UCSD-AML1 (cell line): Measurements from ENCODE around the gene GNLY.
"Not testable (repeated sequence)": the region's sequence is repeated elsewhere in the genome, so short reads cannot be mapped to it uniquely, and the experiment has no call there.

ENCODE experiments used
- DNase-seq: peaks from one replicate; lab custom pipeline; 2025; ENCODE audit not compliant: unreplicated experiment; lab: John Stamatoyannopoulos, UW

Gene GNLY

DNA sequence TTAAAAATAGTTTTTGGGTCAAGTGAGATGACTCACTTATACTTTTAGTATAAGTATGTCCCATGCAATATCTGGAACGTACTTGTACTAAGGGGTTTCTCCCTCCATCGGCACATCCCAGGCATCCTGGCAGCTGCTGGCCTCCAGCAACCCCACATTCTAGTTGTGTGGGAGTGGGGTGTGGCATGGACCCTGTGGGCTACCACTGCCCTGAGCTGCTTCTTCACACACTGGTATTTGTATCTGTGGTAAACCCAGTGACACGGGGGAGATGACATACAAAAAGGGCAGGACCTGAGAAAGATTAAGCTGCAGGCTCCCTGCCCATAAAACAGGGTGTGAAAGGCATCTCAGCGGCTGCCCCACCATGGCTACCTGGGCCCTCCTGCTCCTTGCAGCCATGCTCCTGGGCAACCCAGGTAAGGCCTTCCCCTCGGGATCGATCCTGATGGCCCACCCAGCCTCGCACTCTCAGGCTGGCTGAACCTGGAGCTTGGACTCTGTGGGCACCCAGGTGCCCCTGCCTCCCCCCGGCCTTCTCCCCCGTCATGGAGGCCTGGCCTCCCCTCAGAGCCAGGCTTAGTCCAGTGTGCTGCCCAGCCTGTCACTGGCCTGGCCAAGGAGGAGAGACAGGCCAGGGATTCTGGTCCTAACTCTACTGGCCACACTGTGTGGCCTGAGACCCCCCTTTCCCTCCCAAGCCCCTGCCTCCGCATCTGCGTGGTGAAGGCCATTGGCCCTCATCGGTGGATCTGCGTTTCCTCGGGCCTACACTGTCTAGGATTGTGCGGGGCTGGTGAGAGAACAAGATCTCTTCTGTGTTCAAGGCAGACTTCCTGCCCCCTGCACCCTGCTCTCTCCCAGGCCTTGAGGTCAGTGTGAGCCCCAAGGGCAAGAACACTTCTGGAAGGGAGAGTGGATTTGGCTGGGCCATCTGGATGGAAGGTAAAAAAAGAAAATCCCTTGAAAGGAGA is at the start of gene GNLY:
Gene GNLY (plus strand): TSS at position 307 of the 974 bp plus-strand sequence. CDS start 61 bp downstream, at position 368.
- no peak for DNase-seq

- DNase-seq: no peak
These were observed 49.2 kb upstream of the GNLY start for GRCh38 chr2:85644909-85645308.

GRCh38 chr2:85646166-85646565 is 48.0 kb upstream of the GNLY start:
- no peak for DNase-seq

DNA sequence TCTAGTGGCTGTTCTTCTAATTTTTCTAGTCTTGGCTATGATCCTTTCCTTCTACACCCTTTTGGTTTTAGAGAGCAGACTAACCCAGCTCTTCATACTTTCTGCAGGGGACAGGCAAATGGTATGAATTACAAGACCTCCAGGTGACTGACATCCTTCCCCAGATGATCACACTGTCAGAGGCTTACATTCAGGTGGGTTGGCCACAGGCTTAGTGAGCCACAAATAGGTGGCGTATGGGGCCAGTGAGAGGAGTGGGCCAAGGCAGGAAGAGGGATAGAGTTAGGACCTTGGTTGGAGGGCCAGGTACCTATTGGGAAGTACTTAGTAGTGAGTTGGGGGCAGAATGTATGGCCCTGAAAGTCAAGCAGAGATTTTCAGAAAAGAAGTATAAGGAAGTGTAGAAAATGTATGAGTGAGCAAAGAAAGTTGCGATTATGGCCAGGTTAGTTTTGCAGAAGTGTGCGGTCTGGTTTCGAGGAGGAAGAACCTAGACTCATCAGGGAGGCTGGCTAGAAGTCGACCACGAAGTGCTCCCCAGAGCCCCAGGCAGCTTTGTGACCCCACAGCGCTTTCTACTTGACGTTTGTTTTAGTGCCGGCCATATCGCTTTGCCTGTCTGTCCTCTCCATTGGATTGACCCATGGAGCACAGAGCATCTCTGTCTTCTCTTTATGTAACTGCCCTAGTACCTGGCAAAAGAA is 46.2 kb upstream of the GNLY start:
- no peak for DNase-seq

DNA sequence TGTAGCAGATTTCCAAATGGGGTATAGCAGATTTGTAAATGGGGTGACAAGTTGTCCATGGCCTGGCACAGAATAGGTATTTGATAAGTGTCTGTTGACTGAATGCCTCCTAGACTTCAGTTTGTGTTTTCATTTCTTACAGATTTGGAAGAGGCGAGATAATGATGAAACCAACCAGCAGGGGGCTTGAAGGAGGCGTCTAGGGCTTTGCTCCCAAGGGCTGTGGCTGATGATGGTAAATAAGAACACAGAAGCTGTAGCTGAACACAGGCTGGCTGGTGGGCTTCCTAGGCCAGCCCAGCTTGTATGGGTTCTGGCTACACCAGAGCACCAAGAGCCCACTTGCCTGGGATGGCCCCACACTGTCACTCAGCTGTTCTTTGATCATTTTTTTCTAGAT is 45.5 kb upstream of the GNLY start:
- peak; percentile 31 for DNase-seq

DNA sequence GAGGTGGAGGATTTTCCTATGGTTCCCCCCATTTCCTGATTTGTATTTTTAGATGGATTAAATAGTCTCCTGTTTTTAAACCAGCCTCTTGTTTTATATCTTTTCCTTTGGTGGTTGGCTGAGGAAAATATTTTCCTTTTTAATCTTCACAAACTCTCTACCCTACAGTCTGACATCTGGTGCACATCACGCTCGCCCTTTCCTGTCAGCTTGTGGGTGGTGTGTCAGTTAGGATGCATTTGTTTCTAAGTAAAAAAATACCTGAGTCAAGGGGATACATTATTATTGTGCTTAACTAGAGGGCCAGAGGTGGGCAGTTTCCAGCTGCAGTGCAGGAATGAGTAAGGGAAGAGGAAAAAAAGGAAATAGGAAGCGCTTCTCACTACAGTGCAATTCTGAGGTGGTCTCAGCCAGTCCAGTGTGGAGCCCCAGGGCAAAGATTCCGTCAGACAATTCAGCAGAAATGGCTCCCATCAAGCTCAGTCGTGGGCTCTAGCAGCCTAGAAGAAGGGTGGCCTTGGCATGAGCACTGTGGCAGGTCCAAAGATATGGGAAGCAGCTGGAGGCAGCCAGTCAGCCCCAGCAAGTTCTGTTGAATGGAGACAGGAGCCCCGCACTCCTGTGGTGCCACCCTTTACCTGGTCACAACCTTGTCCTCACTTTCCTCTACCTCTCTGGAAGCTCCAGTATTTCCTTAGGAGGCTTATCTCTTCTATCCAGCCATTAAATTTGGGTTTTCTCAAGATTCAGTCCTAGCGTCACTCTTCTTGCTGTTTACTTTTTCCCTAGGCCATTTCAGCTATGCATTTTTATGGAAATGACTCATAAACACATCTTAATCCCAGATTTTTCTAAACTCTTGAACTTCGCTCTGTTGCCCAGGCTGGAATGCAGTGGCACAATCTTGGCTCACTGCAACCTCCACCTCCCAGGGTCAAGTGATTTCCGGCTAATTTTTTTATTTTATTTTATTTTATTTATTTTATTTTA is 44.7 kb upstream of the GNLY start:
- no peak for DNase-seq

GRCh38 chr2:85650456-85650855 is 43.7 kb upstream of the GNLY start:
- DNase-seq: no peak

GRCh38 chr2:85651097-85651496 is 43.1 kb upstream of the GNLY start:
- no peak for DNase-seq

- DNase-seq: no peak
These were observed 42.1 kb upstream of the GNLY start for GRCh38 chr2:85652056-85652455.

- DNase-seq: no peak
These were observed 40.2 kb upstream of the GNLY start for GRCh38 chr2:85653996-85654395.

- no peak for DNase-seq
These were observed 38.2 kb upstream of the GNLY start for GRCh38 chr2:85655961-85656417.

- no peak for DNase-seq
These were observed 37.7 kb upstream of the GNLY start for GRCh38 chr2:85656468-85656867.

DNA sequence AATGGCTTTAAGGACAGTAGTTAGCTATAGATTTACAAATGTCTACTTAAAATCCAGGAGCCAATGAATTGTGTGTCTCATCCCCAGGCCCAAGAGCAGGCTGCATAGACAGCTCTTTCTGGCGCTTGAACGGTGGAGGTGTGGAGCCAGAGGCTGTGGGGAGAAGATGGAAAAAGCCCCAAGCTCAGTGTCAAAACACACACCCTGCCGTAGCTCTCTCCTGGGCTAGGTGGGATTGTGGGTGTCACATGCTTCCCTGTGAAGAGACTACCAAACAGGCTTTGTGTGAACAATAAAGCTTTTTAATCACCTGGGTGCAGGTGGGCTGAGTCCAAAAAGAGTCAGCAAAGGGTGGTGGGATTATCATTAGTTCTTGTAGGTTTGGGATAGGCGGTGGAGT is 36.8 kb upstream of the GNLY start:
- not testable (repeated sequence) for DNase-seq

GRCh38 chr2:85659324-85659981 is 34.7 kb upstream of the GNLY start:
- DNase-seq: peak; percentile 48

DNA sequence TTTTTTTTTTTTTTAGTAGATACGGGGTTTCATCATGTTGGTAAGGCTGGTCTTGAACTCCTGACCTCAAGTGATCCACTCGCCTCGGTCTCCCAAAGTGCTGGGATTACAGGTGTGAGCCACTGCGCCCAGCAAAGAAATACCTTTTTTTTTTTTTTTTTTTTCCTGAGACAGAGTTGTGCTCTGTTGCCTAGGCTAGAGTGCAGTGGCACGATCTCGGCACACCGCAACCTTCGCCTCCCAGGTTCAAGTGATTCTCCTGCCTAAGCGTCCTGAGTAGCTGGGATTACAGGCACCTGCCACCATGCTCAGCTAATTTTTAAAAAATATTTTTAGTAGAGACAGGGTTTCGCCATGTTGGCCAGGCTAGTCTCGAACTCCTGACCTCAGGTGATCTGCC is 33.9 kb upstream of the GNLY start:
- not testable (repeated sequence) for DNase-seq

- no peak for DNase-seq
These were observed 33.4 kb upstream of the GNLY start for GRCh38 chr2:85660725-85661124.

DNA sequence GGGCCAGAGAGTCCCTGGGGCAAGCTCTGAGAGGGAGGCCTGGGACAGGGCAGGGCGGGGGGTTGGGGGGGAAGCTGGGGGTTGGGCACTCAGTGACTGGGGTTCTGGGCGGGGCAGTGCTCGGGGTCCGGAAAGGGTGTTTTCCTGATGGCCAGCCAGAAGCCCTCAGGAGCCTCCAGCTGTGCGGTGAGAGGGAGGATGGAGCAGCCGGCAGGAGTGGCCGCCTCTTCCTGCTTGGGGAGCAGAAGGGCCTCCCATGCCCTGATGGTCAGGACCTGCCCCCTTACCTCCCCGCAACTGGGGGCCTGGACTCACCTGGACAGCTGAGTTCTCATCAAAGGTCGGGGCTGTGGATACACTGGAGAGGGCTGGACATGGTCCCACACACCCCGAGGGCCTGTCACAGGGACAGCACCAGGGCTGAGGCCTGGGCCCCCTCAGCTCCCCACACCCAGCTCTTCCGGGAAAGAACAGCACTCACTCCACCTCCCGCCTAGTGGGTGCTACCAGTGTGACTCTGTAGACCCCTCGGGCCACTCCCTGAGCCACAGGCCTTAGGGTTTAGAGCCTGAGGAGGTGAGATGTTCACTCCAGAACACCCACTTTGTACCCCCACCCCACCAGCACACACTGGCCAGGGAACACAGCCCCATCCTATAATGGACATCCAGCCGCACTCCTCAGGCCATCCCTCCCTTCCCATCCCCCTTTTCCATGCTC is 32.9 kb upstream of the GNLY start:
- peak; percentile 59 for DNase-seq

DNA sequence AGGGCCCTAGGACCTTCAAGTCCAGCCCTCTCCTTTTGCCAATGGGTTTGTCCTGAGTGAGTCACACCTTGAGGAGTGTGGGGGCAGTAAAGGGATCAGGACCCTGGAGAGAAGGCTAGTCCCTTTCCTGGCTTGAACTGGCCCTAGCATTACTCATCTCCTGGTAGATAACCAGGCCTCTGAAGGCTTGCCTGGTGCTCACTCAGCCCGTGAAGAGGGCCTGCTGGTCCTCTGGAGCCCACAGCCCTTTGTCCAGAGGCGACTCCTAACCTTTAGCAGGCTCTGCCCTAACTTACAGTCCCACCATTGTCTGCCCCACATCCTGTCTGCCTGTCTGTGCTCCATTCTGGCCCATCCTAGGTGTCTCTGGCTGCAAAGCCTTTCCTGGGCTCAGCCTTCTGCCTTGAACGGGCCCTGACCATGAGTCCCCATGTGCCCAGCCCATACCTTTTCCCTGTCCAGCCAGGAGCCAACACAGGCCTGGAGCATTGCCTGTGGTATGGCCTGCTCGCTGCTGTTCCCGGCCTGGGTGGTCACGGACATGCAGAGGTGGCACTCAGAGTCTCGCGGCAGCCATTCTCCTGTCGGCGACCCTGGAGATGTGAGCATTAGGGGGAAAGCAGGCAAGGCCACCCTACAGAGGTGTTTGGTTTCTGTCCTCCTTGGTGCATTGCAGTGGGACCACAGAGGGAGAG is 31.1 kb upstream of the GNLY start:
- no peak for DNase-seq
